ENCODE measurements around the gene APLP1.

- TF ChIP-seq POLR2AphosphoS5 (IDR thresholded peaks at IDR 0.05; ENCODE audit: low read depth) (no peak), CTCF (IDR thresholded peaks at IDR 0.05; ENCODE audit: insufficient read depth, low read length) (no peak)
These were observed 24.5 kb upstream of the APLP1 start for GRCh38 chr19:35843676-35844481.

Measured in HL-60 (cell line).